ENCODE measurements around the gene CACNA1B. TPM values are rescaled to one million over a fixed set of nuclear protein-coding genes. Genes with fewer than 3 reads are reported as not detected.

Gene CACNA1B
- total and polyA plus RNA-seq, 2 of the 13 experiments (the other 11 are each of a cell fraction or from before 2014, with no cell fraction given): under 0.01 to 0.04 TPM

DNA sequence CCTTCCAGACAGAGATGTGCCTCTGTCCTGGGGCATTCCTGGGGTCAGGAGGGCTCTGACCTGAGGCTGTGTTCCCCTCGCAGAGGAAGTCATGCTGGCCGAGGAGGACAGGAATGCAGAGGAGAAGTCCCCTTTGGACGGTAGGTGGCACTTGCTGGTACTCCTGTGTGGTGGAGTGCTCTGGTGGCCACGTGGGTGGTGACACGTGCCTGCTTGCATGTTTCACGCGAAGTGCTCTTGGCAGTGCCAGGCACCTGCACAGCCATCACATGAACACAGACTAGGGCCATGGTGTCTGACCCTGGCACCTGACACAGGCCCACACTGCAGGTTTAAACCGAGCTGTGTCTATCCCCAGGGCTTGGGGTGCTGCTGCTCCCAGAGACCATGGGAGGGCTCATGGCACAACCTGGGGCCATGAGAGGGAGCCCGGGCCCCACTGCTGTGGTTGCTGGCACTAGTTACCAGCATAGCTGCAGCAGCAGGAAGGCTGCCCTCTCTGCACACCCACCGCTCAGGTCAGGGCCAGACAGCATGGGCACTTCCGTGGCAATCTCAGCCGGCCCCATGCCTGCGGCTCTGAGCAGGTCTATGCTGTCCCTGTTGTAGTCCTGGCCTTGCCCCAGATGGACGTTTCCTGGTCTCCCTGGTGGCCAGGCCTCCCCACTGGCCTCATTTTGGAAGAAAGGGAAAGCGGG lies 79.3 kb downstream of the CACNA1B start (continued):
- TF ChIP-seq, protein P1, sequence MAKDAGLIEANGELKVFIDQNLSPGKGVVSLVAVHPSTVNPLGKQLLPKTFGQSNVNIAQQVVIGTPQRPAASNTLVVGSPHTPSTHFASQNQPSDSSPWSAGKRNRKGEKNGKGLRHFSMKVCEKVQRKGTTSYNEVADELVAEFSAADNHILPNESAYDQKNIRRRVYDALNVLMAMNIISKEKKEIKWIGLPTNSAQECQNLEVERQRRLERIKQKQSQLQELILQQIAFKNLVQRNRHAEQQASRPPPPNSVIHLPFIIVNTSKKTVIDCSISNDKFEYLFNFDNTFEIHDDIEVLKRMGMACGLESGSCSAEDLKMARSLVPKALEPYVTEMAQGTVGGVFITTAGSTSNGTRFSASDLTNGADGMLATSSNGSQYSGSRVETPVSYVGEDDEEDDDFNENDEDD (CRISPR knock-in tag; IDR thresholded peaks at IDR 0.05; ENCODE audit: borderline replicate concordance): peak; percentile 64; the same call in 1 of the 2 replicates
- TF ChIP-seq SMARCE1 (IDR thresholded peaks at IDR 0.05; ENCODE audit: borderline replicate concordance) (no peak), SNAI1 (CRISPR knock-in tag; IDR thresholded peaks at IDR 0.05; ENCODE audit: borderline replicate concordance) (no peak), ZNF232 (CRISPR knock-in tag; IDR thresholded peaks at IDR 0.05; ENCODE audit: borderline replicate concordance) (no peak), ZNF343 (CRISPR knock-in tag; IDR thresholded peaks at IDR 0.05) (no peak), EZH2 (conservative IDR thresholded peaks at IDR 0.05; ENCODE audit: low read depth, low read length) (no peak), MYC (CRISPR knock-in tag; IDR thresholded peaks at IDR 0.05; ENCODE audit: borderline replicate concordance) (peak; percentile 15; the same call in 1 of the 2 replicates), ERF (CRISPR knock-in tag; IDR thresholded peaks at IDR 0.05) (no peak), ZNF619 (CRISPR knock-in tag; IDR thresholded peaks at IDR 0.05) (no peak), ZNF329 (CRISPR knock-in tag; IDR thresholded peaks at IDR 0.05; ENCODE audit: low read depth) (no peak), ATM (IDR thresholded peaks at IDR 0.05; ENCODE audit: borderline replicate concordance) (no peak), ZNF251 (CRISPR knock-in tag; IDR thresholded peaks at IDR 0.05) (no peak), EED (CRISPR knock-in tag; IDR thresholded peaks at IDR 0.05) (no peak), CREB1 (IDR thresholded peaks at IDR 0.05) (no peak), CREB1 (CRISPR knock-in tag; IDR thresholded peaks at IDR 0.05) (no peak), ZNF337 (CRISPR knock-in tag; IDR thresholded peaks at IDR 0.05; ENCODE audit: borderline replicate concordance, low read depth) (no peak), NFE2 (CRISPR knock-in tag; IDR thresholded peaks at IDR 0.05) (no peak)
- TF ChIP-seq, protein P2, sequence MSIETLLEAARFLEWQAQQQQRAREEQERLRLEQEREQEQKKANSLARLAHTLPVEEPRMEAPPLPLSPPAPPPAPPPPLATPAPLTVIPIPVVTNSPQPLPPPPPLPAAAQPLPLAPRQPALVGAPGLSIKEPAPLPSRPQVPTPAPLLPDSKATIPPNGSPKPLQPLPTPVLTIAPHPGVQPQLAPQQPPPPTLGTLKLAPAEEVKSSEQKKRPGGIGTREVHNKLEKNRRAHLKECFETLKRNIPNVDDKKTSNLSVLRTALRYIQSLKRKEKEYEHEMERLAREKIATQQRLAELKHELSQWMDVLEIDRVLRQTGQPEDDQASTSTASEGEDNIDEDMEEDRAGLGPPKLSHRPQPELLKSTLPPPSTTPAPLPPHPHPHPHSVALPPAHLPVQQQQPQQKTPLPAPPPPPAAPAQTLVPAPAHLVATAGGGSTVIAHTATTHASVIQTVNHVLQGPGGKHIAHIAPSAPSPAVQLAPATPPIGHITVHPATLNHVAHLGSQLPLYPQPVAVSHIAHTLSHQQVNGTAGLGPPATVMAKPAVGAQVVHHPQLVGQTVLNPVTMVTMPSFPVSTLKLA (IDR thresholded peaks at IDR 0.05): peak; percentile 65
- TF ChIP-seq, protein P3, sequence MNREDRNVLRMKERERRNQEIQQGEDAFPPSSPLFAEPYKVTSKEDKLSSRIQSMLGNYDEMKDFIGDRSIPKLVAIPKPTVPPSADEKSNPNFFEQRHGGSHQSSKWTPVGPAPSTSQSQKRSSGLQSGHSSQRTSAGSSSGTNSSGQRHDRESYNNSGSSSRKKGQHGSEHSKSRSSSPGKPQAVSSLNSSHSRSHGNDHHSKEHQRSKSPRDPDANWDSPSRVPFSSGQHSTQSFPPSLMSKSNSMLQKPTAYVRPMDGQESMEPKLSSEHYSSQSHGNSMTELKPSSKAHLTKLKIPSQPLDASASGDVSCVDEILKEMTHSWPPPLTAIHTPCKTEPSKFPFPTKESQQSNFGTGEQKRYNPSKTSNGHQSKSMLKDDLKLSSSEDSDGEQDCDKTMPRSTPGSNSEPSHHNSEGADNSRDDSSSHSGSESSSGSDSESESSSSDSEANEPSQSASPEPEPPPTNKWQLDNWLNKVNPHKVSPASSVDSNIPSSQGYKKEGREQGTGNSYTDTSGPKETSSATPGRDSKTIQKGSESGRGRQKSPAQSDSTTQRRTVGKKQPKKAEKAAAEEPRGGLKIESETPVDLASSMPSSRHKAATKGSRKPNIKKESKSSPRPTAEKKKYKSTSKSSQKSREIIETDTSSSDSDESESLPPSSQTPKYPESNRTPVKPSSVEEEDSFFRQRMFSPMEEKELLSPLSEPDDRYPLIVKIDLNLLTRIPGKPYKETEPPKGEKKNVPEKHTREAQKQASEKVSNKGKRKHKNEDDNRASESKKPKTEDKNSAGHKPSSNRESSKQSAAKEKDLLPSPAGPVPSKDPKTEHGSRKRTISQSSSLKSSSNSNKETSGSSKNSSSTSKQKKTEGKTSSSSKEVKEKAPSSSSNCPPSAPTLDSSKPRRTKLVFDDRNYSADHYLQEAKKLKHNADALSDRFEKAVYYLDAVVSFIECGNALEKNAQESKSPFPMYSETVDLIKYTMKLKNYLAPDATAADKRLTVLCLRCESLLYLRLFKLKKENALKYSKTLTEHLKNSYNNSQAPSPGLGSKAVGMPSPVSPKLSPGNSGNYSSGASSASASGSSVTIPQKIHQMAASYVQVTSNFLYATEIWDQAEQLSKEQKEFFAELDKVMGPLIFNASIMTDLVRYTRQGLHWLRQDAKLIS (CRISPR knock-in tag; IDR thresholded peaks at IDR 0.05): no peak
- TF ChIP-seq, protein P4, sequence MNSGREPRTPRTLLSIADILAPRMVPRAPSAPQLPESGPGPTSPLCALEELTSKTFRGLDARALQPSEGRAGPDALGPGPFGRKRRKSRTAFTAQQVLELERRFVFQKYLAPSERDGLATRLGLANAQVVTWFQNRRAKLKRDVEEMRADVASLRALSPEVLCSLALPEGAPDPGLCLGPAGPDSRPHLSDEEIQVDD (CRISPR knock-in tag; IDR thresholded peaks at IDR 0.05; ENCODE audit: borderline replicate concordance): no peak
- TF ChIP-seq, protein P5, sequence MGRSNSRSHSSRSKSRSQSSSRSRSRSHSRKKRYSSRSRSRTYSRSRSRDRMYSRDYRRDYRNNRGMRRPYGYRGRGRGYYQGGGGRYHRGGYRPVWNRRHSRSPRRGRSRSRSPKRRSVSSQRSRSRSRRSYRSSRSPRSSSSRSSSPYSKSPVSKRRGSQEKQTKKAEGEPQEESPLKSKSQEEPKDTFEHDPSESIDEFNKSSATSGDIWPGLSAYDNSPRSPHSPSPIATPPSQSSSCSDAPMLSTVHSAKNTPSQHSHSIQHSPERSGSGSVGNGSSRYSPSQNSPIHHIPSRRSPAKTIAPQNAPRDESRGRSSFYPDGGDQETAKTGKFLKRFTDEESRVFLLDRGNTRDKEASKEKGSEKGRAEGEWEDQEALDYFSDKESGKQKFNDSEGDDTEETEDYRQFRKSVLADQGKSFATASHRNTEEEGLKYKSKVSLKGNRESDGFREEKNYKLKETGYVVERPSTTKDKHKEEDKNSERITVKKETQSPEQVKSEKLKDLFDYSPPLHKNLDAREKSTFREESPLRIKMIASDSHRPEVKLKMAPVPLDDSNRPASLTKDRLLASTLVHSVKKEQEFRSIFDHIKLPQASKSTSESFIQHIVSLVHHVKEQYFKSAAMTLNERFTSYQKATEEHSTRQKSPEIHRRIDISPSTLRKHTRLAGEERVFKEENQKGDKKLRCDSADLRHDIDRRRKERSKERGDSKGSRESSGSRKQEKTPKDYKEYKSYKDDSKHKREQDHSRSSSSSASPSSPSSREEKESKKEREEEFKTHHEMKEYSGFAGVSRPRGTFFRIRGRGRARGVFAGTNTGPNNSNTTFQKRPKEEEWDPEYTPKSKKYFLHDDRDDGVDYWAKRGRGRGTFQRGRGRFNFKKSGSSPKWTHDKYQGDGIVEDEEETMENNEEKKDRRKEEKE (IDR thresholded peaks at IDR 0.05): no peak

Measured in HepG2 (cell line).